B cell (primary cell): Measurements from ENCODE around the gene SNTG2. TPM values are rescaled to one million over a fixed set of nuclear protein-coding genes. Genes with fewer than 3 reads are reported as not detected.

Experiments
- ATAC-seq: fragments of 200-7000 bp; cut with Tn5 transposase; one replicate; pipeline ENCODE4 v1.10.0; 2021; ENCODE audit warnings: low read depth, mild to moderate bottlenecking, moderate number of reproducible peaks, moderate library complexity
- CTCF ChIA-PET: fragments of 350-600 bp; sonication (Branson Sonifier 250); formaldehyde crosslinking; loops from one replicate; lab custom pipeline; 2021; ENCODE audit warnings: antibody characterized with exemption, inconsistent platforms; lab: Charles Lee
- POLR2A ChIA-PET: fragments of 350-600 bp; sonication (Branson Sonifier 250); formaldehyde crosslinking; loops from one replicate; lab custom pipeline; 2021; ENCODE audit warnings: antibody characterized with exemption; lab: Charles Lee
- DNase-seq: peaks from one replicate; pipeline ENCODE4 v3.0.0; 2013
- H2AFZ ChIP-seq: 2 replicates; pipeline ENCODE4 v1.6.1; 2012; ENCODE audit warnings: mild to moderate bottlenecking, low read depth, low read length; ENCODE audit not compliant: insufficient read depth, poor library complexity, severe bottlenecking
- H3K27ac ChIP-seq, 2 donors: 1 replicate in 1 of 2; 2 replicates in 1 of 2; pipeline ENCODE4 v1.5.1; 2012 to 2013; ENCODE audit warnings: low read length in 2 of 2, mild to moderate bottlenecking in 2 of 2, moderate library complexity in 1 of 2
- H3K27me3 ChIP-seq, 4 experiments: fragments of 200-600 bp in 1 of 4; sonication (generic) in 1 of 4; replicated peaks in 1 of 4; 1 replicate in 2 of 4; 2 replicates in 2 of 4; pipeline versions ENCODE4 v1.6.1 to v1.7.0; 2013 to 2016; ENCODE audit warnings: low read length in 3 of 4, mild to moderate bottlenecking in 2 of 4, mixed read lengths in 1 of 4, moderate library complexity in 1 of 4; ENCODE audit not compliant: insufficient read depth in 4 of 4, control insufficient read depth in 3 of 4; ENCODE audit errors: control extremely low read depth in 1 of 4
- H3K36me3 ChIP-seq, 2 experiments: replicated peaks in 1 of 2; 1 replicate in 1 of 2; 2 replicates in 1 of 2; pipeline versions ENCODE4 v1.6.1 to v1.7.1; 2013; ENCODE audit warnings: low read length in 1 of 2; ENCODE audit not compliant: insufficient read depth in 2 of 2, control insufficient read depth in 1 of 2; ENCODE audit errors: control extremely low read depth in 1 of 2, extremely low read depth in 1 of 2
- H3K4me1 ChIP-seq, 2 donors: fragments of 200-600 bp in 1 of 2; sonication (generic) in 1 of 2; 1 replicate in 1 of 2; 2 replicates in 1 of 2; pipeline versions ENCODE4 v1.5.1 to v1.6.1; 2013 to 2017; ENCODE audit warnings: low read length in 2 of 2; ENCODE audit not compliant: control insufficient read depth in 2 of 2, insufficient read depth in 2 of 2
- H3K4me2 ChIP-seq: replicated peaks from 2 replicates; pipeline ENCODE3; 2012; ENCODE audit warnings: mild to moderate bottlenecking, low read depth, low read length; ENCODE audit not compliant: poor library complexity, severe bottlenecking
- H3K4me3 ChIP-seq, 5 experiments: fragments of 200-600 bp in 1 of 5; sonication (generic) in 1 of 5; 1 replicate in 3 of 5; 2 replicates in 2 of 5; pipeline versions ENCODE4 v1.5.1 to v1.7.0; 2011 to 2016; ENCODE audit warnings: low read length in 4 of 5, mild to moderate bottlenecking in 4 of 5, low read depth in 2 of 5, control low read depth in 1 of 5, moderate library complexity in 1 of 5; ENCODE audit not compliant: insufficient read depth in 1 of 5; ENCODE audit errors: control extremely low read depth in 1 of 5, extremely low read depth in 1 of 5
- H3K79me2 ChIP-seq: fragments of 200-600 bp; sonication (generic); one replicate; pipeline ENCODE4 v1.6.0; 2016; ENCODE audit warnings: low read length; ENCODE audit not compliant: control insufficient read depth, insufficient read depth
- H3K9ac ChIP-seq: fragments of 200-600 bp; sonication (generic); 2 replicates; pipeline ENCODE4 v1.6.1; 2017; ENCODE audit warnings: mild to moderate bottlenecking, low read length, moderate library complexity
- H3K9me3 ChIP-seq, 3 donors: one replicate each; pipeline versions ENCODE4 v1.6.1 to v1.7.1; 2013; ENCODE audit warnings: low read length in 2 of 3; ENCODE audit not compliant: control insufficient read depth in 2 of 3, insufficient read depth in 1 of 3; ENCODE audit errors: control extremely low read depth in 1 of 3
- H4K20me1 ChIP-seq: 2 replicates; pipeline ENCODE4 v1.6.0; 2012; ENCODE audit warnings: mild to moderate bottlenecking, low read length; ENCODE audit not compliant: insufficient read depth, control insufficient read depth, poor library complexity, severe bottlenecking
- H3K27ac Mint-ChIP-seq: one replicate; pipeline ENCODE4 v1.8.0; 2021; ENCODE audit warnings: mixed read lengths
- H3K27me3 Mint-ChIP-seq: one replicate; pipeline ENCODE4 v1.8.0; 2021; ENCODE audit warnings: mixed read lengths
- H3K4me1 Mint-ChIP-seq: one replicate; pipeline ENCODE4 v1.8.0; 2021; ENCODE audit warnings: mixed read lengths
- H3K4me3 Mint-ChIP-seq: one replicate; pipeline ENCODE4 v1.8.0; 2021; ENCODE audit warnings: mixed read lengths
- H3K9me3 Mint-ChIP-seq: one replicate; pipeline ENCODE4 v1.8.0; 2022; ENCODE audit warnings: mixed read lengths; ENCODE audit not compliant: insufficient read depth
- EZH2 ChIP-seq: IDR thresholded peaks from 2 replicates; pipeline ENCODE4 v1.6.1; 2012; ENCODE audit warnings: borderline replicate concordance, low read depth, mild to moderate bottlenecking, moderate library complexity, low read length; ENCODE audit not compliant: insufficient read depth, poor library complexity, severe bottlenecking
- WGBS: methylation state at CpG from one replicate; pipeline ENCODE4 v1.1.5; 2013; ENCODE audit warnings: missing lambda C conversion rate; ENCODE audit not compliant: insufficient coverage; 5-methylcytosine and 5-hydroxymethylcytosine counted together
- intact Hi-C: fragments of 100-400 bp; cut with micrococcal nuclease; formaldehyde crosslinking; loops from one replicate; pipeline ENCODE4 v1.10.0; 2022
- polyA plus RNA-seq: library from polyadenylated mRNA; depleted of rRNA; stranded (reverse); fragments of >200 nt; gene quantifications from 2 replicates; pipeline ENCODE4 v1.2.3, GENCODE V29; 2012
- total RNA-seq, 2 donors: library from RNA; stranded (reverse); fragments of 120-200 nt in 1 of 2; gene quantifications; 1 replicate in 1 of 2; 2 replicates in 1 of 2; pipeline versions ENCODE4 v1.2.3 to v1.2.4, GENCODE V29; 2013 to 2022
- TF ChIP-seq, protein P1 (sequence below): fragments of 200-600 bp; IDR thresholded peaks from one replicate; pipeline ENCODE4 v1.8.0; 2022; ENCODE audit warnings: antibody characterized with exemption, mild to moderate bottlenecking

The SNTG2 gene
- total and polyA plus RNA-seq, 2 donors (not counting 1 experiment from before 2014, with no cell fraction given) = 2.1 to 2.4 TPM

DNA sequence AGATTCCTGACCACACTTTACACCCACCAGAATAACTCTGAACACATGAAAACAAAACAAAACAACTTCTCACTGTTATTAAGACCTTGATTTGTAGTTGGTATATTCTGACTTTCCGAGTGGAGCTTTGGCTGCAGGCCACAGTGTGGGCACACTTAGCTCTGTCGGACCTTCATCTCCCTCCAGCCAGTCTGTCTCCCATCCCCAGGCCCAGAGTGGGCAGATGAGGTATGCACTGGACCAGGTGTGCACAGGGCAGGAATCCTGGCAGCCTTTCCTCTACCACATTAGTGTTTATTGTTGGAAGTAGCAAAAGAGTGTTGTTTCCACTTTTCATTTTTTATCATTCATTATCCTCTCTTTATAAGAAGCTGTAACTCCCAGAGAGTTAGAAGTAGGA lies 243.2 kb downstream of the SNTG2 start:
- no peaks in the 10 kb centered on the region for H3K79me2 ChIP-seq
- H3K27me3 ChIP-seq = no peaks in the 10 kb centered on the region
- H3K4me3 ChIP-seq = no peak overlapping the region
- no peaks in the 10 kb centered on the region for H4K20me1 ChIP-seq
- H3K9me3 ChIP-seq = peaks cover 3 to 14% (median 12%) of the 10 kb centered on the region in 3 donors
- no peak for DNase-seq
- H3K9me3 Mint-ChIP-seq = peaks cover 1% of the 10 kb centered on the region
- TF ChIP-seq, protein P1, sequence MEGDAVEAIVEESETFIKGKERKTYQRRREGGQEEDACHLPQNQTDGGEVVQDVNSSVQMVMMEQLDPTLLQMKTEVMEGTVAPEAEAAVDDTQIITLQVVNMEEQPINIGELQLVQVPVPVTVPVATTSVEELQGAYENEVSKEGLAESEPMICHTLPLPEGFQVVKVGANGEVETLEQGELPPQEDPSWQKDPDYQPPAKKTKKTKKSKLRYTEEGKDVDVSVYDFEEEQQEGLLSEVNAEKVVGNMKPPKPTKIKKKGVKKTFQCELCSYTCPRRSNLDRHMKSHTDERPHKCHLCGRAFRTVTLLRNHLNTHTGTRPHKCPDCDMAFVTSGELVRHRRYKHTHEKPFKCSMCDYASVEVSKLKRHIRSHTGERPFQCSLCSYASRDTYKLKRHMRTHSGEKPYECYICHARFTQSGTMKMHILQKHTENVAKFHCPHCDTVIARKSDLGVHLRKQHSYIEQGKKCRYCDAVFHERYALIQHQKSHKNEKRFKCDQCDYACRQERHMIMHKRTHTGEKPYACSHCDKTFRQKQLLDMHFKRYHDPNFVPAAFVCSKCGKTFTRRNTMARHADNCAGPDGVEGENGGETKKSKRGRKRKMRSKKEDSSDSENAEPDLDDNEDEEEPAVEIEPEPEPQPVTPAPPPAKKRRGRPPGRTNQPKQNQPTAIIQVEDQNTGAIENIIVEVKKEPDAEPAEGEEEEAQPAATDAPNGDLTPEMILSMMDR = no peak
- no peak for TF ChIP-seq EZH2
- ATAC-seq = no peak
- ChIA-PET POLR2A (no interaction called here), CTCF (no interaction called here)
- no peaks in the 10 kb centered on the region for H3K4me1 ChIP-seq
- H3K4me2 ChIP-seq = no peak overlapping the region
- no CpG with 5 or more reads among the region's 2 CpGs for WGBS
- intact Hi-C loops = no loop called here
- H3K27ac Mint-ChIP-seq = no peak overlapping the region
- H3K36me3 ChIP-seq = no peaks in the 10 kb centered on the region
- H3K4me3 Mint-ChIP-seq = no peak overlapping the region
- H3K27me3 Mint-ChIP-seq = no peaks in the 10 kb centered on the region
- H3K9ac ChIP-seq = no peak overlapping the region
- no peak overlapping the region for H2AFZ ChIP-seq
- no peak overlapping the region for H3K27ac ChIP-seq
- no peaks in the 10 kb centered on the region for H3K4me1 Mint-ChIP-seq

DNA sequence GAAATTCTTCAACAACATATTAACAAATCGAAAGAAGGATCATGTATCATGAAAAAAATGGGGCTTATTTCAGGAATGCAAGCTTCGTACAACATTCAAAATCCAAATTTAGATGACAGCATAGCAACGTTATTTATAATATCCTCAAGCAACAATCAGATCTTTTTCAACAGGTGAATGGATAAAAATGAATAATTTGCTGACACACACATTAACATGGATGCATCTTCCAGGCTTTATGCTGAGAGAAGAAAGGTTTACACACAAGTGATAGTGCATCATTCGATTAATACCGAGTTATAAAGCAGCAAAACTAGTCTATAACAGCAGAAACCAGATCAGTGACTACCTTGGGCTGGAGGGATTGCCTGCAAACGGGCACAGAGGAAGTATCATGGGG lies 253.1 kb downstream of the SNTG2 start:
- CTCF ChIA-PET = no interaction called here
- Histone ChIP-seq H3K27ac (no peak overlapping the region), H2AFZ (no peak overlapping the region), H3K79me2 (no peaks in the 10 kb centered on the region), H3K27me3 (no peaks in the 10 kb centered on the region), H3K4me3 (no peak overlapping the region), H4K20me1 (no peaks in the 10 kb centered on the region), H3K9me3 (peaks cover 0 to 8% (median 4%) of the 10 kb centered on the region in 3 donors), H3K9ac (no peak overlapping the region), H3K4me1 (peaks cover 0 to under 1% of the 10 kb centered on the region in 2 donors), H3K4me2 (no peak overlapping the region), H3K36me3 (no peaks in the 10 kb centered on the region)
- TF ChIP-seq EZH2 = no peak
- TF ChIP-seq, protein P1 = no peak
- H3K4me3 Mint-ChIP-seq = no peak overlapping the region
- WGBS = no CpG with 5 or more reads among the region's 6 CpGs
- no peak overlapping the region for H3K27ac Mint-ChIP-seq
- ATAC-seq (no peak), DNase-seq (no peak)
- no peaks in the 10 kb centered on the region for H3K27me3 Mint-ChIP-seq
- no peaks in the 10 kb centered on the region for H3K4me1 Mint-ChIP-seq
- peaks cover 5% of the 10 kb centered on the region for H3K9me3 Mint-ChIP-seq
- POLR2A ChIA-PET = no interaction called here
- intact Hi-C loops = no loop called here
